ENCODE measurements around the gene CDADC1.
"Not testable (repeated sequence)": the region's sequence is repeated elsewhere in the genome, so short reads cannot be mapped to it uniquely, and the experiment has no call there.

The CDADC1 gene

GRCh38 chr13:49311816-49312215 is 64.1 kb downstream of the CDADC1 start:
- no peak for DNase-seq (ENCODE audit: extremely low read depth in 1 of 2, low read depth in 1 of 2)

- no peak for DNase-seq (ENCODE audit: extremely low read depth in 1 of 2, low read depth in 1 of 2)
These were observed 66.7 kb downstream of the CDADC1 start for GRCh38 chr13:49314344-49314882.

GRCh38 chr13:49315036-49315565 is 67.4 kb downstream of the CDADC1 start:
- no peak for DNase-seq (ENCODE audit: extremely low read depth in 1 of 2, low read depth in 1 of 2)

- no peak for DNase-seq (ENCODE audit: extremely low read depth in 1 of 2, low read depth in 1 of 2)
These were observed 68.2 kb downstream of the CDADC1 start for GRCh38 chr13:49315756-49316482.

- no peak for DNase-seq (ENCODE audit: extremely low read depth in 1 of 2, low read depth in 1 of 2)
These were observed 71.8 kb downstream of the CDADC1 start for GRCh38 chr13:49319551-49319950.

GRCh38 chr13:49319951-49320350 is 72.2 kb downstream of the CDADC1 start:
- no peak for DNase-seq (ENCODE audit: extremely low read depth in 1 of 2, low read depth in 1 of 2)

GRCh38 chr13:49320975-49321374 is 73.2 kb downstream of the CDADC1 start:
- DNase-seq (ENCODE audit: extremely low read depth in 1 of 2, low read depth in 1 of 2), result no peak

- no peak for DNase-seq (ENCODE audit: extremely low read depth in 1 of 2, low read depth in 1 of 2)
These were observed 75.0 kb downstream of the CDADC1 start for GRCh38 chr13:49322702-49323101.

GRCh38 chr13:49323344-49323743 is 75.6 kb downstream of the CDADC1 start:
- no peak for DNase-seq (ENCODE audit: extremely low read depth in 1 of 2, low read depth in 1 of 2)

- DNase-seq (ENCODE audit: extremely low read depth in 1 of 2, low read depth in 1 of 2), result no peak
These were observed 78.6 kb downstream of the CDADC1 start for GRCh38 chr13:49326222-49326917.

GRCh38 chr13:49327145-49327544 is 79.4 kb downstream of the CDADC1 start:
- not testable (repeated sequence) for DNase-seq (ENCODE audit: extremely low read depth in 1 of 2, low read depth in 1 of 2)

- DNase-seq (ENCODE audit: extremely low read depth in 1 of 2, low read depth in 1 of 2), result no peak
These were observed 82.3 kb downstream of the CDADC1 start for GRCh38 chr13:49329831-49330545.

- DNase-seq (ENCODE audit: extremely low read depth in 1 of 2, low read depth in 1 of 2), result no peak
These were observed 82.8 kb downstream of the CDADC1 start for GRCh38 chr13:49330546-49330864.

GRCh38 chr13:49336655-49337054 is 88.9 kb downstream of the CDADC1 start:
- no peak for DNase-seq (ENCODE audit: extremely low read depth in 1 of 2, low read depth in 1 of 2)

GRCh38 chr13:49340161-49340560 is 92.4 kb downstream of the CDADC1 start:
- DNase-seq (ENCODE audit: extremely low read depth in 1 of 2, low read depth in 1 of 2), result no peak

- no peak for DNase-seq (ENCODE audit: extremely low read depth in 1 of 2, low read depth in 1 of 2)
These were observed 93.8 kb downstream of the CDADC1 start for GRCh38 chr13:49341517-49341916.

- DNase-seq (ENCODE audit: extremely low read depth in 1 of 2, low read depth in 1 of 2), result no peak
These were observed 94.2 kb downstream of the CDADC1 start for GRCh38 chr13:49341941-49342340.

GRCh38 chr13:49342454-49342853 is 94.7 kb downstream of the CDADC1 start:
- no peak for DNase-seq (ENCODE audit: extremely low read depth in 1 of 2, low read depth in 1 of 2)
